Dermis lymphatic vessel endothelial cell (primary cell): ENCODE measurements around the gene CREBZF. TPM values are rescaled to one million over a fixed set of nuclear protein-coding genes. Genes with fewer than 3 reads are reported as not detected.

ENCODE experiments used
- total RNA-seq: library from RNA; depleted of rRNA; stranded (reverse); fragments of >200 nt; gene quantifications from 2 replicates; pipeline ENCODE4 v1.2.1, GENCODE V29; 2014

Gene CREBZF, protein sequence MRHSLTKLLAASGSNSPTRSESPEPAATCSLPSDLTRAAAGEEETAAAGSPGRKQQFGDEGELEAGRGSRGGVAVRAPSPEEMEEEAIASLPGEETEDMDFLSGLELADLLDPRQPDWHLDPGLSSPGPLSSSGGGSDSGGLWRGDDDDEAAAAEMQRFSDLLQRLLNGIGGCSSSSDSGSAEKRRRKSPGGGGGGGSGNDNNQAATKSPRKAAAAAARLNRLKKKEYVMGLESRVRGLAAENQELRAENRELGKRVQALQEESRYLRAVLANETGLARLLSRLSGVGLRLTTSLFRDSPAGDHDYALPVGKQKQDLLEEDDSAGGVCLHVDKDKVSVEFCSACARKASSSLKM
- total RNA-seq = 24.7 and 31.4 TPM in 2 replicates

DNA sequence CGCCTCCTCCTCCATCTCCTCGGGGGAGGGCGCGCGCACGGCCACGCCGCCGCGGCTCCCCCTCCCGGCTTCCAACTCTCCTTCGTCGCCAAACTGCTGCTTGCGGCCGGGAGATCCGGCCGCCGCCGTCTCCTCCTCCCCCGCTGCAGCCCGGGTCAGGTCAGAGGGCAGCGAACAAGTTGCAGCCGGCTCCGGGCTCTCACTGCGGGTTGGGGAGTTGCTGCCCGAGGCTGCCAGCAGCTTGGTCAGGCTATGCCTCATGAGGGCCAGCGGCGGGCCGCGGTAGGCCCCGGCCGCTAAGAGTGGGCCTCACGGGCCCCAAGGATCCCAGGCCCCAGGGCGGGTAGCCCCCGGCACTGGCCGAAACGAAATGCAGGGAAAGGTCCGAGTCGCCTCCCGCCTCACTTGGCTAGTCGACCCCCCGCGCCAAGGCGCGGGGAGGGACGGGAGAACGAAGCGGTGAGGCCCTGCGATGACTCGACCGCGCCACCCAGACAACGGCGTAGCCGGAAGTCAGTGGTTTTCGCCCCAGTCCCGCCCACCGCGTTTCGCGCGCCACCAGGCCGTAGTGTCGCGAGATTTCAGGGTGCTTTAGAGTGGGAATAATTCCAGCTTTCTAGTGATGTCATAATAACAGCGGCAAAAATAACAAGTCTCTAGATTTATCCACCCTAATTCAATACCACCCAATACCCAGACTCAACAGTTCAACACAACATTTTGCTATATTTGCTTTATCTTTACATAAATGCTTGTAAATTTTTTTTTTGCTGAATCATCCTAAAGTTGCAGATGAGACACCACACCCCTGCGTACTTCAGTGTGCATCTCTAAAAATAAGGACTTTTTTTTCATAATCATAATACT lies at the start of gene CREBZF:
CREBZF (minus strand) TSS at position 515 of the 867 bp plus-strand sequence; CDS start at position 261, 254 bp downstream.

DNA sequence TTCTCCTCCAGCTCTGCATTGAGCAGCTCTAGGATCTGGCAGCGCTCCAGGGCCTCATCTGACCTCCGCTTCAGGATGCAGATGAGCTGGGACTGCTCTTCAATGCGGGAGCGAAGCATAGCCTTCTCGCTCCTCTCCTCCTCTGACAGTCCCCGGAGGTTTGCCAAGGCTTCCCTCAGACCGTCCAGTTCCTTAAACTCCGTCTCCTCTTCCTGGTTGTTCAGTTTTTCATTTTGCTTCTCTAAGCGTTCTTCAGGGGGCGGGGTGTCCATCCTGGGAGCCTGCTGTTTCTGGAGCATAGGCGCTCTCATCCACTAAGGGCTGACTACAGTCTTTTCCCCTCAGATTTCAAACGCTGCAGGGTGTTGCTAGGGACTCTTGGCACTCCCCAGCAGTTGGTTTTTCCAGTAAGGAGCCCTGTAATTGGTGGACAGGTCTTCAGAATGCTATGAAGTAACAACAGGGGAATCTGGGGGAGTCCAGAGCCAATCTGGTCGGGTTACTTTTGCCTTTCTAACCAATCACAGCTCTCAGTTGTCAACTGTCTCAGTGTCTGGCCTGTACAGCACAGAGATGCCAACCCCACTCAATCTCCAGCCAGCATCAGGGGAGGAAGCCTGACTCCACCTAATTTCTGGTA lies 21.0 kb upstream of the CREBZF start, which contains the start of gene CCDC89:
CCDC89 (minus strand) TSS at position 376 of the 640 bp plus-strand sequence; CDS start at position 311, 65 bp downstream.

DNA sequence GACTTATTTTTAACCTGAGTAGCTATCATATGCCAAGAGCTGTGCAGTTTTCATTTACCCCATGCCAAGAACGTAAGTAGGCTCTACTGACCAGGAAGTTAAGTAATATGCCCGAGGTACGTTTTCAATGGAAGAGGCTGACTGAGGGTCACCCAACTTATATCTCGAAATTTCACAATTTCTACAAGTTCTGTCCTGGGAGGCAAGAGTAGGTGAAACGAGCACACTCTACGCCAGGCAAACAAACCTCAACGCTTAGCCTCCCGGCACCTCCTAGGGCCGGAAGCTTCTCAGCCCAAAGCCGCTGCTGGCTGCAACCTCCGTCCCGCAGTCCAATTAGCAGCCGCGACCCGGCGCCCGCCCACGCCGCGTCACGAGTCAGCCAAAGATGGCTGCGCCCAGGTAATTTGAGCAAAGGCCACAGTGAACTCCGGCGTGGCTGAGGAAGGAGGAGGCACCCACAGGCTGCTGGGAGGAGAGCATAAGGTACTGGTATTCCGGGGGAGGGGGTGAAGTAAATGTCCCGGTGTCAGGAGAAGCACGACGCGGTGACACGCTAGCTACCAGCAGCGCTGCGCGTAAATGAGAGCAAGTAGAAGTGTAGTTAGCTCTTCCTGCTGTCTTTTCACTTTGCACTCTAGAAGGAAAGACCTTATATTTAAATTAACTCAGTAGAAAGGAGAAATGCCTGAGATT lies 17.2 kb downstream of the CREBZF start, which contains the start of gene TMEM126A:
TMEM126A (plus strand) TSS at position 364 of the 696 bp plus-strand sequence. CDS start 2,289 bp downstream, outside the sequence.

DNA sequence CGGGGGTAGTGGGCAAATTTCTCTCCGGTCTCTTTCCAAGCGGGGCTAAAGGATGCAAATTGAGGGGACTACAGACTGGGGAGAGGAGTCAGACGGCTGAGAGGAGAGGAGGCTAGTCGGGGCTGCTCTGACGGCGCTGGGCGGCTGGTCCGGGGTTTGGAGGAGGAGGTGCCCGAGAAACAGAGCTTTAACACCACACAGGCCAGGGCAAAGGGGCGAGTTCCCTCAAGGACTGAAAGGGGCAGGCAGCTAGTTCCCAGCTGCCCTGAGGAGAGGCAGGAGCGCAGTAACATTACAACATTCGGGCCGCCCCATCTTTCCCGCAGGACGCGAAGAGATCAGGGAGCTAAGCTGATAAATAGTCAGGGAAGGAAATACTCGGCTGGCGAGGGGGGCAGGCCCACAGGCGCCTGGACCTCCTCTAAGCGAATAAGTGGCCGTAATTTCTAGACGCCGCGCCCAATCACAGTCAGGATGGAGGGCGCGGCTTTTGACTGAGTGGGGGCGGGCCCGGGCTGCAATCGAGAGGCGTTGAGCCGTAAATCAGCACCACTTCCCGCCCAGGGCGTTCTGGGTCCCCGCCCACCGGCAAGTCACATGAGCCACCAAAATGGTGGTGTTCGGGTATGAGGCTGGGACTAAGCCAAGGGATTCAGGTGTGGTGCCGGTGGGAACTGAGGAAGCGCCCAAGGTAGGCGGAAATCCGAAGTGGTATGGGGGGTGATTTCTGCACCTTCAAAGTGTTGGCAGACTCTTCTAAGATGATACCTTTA lies 36.7 kb downstream of the CREBZF start, which contains the start of gene TMEM126B:
TMEM126B (plus strand) TSS at position 596 of the 773 bp plus-strand sequence; CDS start at position 611, 15 bp downstream.

DNA sequence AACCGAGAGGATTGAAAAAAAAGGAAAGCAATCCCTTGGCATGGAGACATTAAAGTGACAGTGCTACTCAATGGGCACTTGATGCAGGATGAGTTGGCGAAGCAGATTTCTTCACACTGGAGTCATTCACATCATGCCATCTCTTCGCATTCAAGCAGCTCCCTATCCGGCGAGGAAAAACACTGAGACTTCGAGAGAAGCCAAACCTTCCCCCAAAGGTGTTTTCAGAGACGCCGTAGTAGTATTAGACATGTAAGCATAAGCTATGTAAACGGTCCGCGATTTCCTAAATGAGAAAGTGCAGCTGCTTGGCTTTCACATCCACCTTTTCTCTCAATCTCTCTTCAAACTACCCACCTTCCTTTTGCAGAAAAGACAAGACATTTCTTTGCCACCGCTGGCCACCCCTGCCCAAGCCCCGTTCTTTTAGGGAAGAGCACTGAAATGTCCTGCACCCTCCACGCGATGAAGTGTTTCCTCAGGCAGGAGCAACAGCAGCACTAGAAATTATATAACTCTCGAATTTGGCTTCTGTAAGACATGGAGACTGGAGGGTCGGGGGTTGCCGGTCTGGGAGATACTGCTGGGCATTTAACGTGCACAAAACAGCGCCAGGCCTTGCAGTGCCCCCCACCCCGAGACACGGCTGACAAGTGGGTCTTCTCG lies 37.5 kb downstream of the CREBZF start, which contains the start of gene DLG2:
DLG2 (minus strand) TSS at position 13 of the 666 bp plus-strand sequence.

Other genes with a start within 250 kb of the CREBZF start
- 0.11 and 0.52 TPM in 2 replicates for gene DLG2, start 37.8 kb downstream of the CREBZF start, total RNA-seq
- gene TMEM126B, start 36.5 kb downstream of the CREBZF start, total RNA-seq = 50.6 and 55.3 TPM in 2 replicates
- gene TMEM126A, start 17.2 kb downstream of the CREBZF start, total RNA-seq = 28.8 and 37.2 TPM in 2 replicates
- gene CCDC89, start 21.1 kb upstream of the CREBZF start, total RNA-seq = not detected in 2 replicates
- 0.26 and 0.33 TPM in 2 replicates for gene SYTL2, start 146.0 kb upstream of the CREBZF start, total RNA-seq
- gene CCDC83, start 190.3 kb upstream of the CREBZF start, total RNA-seq = not detected in 2 replicates